ENCODE data around the gene CFDP1.

CFDP1 gene

DNA sequence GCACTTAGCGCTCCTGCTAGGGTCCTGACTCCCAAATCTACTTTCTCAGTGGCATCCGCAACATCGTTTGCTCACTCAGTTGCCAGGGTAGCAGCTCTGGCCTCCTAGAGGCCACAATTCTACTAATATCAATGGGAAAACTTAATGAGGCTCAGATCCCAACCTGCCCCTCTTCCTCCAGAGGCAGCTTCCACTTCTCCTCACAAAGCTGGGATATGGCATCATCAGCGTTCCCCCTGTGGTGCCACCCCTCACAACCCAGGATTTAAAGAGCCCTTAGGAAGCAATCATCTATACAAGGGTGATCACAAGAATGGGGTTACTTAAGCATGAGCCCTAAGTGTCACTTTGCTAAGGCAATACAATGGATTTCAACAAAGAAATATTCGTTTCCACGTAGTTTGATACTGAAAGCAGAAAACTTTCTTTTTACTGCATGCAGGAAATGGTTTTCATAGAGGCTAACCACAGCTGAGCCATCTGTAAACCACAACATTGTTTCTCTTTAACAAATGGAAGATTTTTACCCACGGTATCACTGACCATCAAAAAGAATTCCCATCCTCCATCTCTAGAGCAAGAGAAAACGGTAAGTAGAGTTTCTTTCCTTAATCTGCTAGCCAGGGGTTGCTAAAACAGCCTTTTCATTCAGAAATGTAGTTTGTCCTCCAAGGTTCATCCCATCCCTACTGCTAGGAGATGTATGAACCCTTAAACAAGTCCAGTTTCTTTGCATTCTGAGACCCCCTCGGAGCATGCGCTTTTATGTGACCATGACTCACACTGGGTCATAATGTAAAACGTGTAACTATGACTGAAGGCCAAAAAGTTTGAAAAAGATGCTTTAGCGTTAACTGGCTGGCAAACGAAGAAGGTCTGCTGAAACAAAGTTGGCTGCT is 113.5 kb downstream of the CFDP1 start:
- no peak for DNase-seq (ENCODE audit: low read depth)

DNA sequence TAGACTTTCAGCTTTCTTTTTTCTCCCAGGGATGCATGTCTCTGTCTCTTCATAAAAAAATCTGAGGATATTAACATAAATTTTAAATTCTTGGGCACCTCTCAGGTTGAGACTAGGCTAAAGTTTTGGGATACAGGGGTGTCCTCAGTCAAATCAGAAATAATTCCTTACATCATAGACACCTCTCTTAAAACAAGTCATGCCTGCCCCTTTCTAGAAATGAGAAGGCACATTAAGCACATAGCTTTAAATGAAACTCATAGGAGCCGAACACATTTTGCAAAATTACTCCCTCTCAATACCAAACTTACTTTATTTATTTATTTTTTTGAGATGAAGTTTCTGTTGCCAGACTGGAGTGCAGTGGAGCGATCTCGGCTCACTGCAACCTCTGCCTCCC is 114.6 kb downstream of the CFDP1 start:
- DNase-seq (ENCODE audit: low read depth) = no peak

DNA sequence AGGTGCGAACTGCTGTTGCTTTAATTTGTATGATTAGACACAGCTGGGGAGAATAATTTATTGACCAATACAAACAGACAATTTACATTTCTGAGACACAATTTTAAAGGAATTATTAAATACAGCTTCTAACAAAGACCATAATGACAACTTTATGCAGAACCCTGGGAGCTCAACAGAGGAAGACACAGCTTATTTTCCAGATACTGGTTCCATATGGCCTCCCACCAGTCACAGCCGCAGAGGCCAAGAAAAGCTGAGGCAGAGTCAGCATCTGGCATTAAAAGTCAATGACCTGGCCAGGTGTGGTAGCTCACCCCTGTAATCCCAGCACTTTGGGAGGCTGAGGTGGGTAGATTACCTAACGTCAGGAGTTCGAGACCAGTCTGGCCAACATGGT is 115.8 kb downstream of the CFDP1 start:
- DNase-seq (ENCODE audit: low read depth) = no peak

DNA sequence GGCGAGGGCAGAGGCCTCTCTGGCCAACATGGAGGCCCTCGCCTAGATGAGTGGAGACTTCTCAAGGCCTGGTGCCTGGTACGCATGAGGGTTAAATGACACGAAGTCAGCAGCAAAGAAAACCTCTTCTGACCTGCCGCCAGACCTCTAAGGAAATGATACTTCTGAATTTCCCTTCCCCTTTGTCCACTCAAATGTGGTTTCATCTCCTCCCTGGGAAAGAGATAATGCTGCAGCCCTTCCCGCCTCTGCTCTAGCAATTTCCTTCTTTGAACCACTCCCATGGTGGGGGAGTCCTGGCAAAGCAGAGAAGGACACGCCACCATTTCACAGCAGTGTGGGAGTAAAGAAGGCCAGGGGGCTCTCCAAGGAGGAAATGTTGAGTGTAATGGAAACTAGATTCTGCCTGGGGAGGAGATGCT is 116.2 kb downstream of the CFDP1 start:
- DNase-seq (ENCODE audit: low read depth) = no peak

GRCh38 chr16:75315539-75316306 is 117.6 kb downstream of the CFDP1 start:
- no peak for DNase-seq (ENCODE audit: low read depth)

DNA sequence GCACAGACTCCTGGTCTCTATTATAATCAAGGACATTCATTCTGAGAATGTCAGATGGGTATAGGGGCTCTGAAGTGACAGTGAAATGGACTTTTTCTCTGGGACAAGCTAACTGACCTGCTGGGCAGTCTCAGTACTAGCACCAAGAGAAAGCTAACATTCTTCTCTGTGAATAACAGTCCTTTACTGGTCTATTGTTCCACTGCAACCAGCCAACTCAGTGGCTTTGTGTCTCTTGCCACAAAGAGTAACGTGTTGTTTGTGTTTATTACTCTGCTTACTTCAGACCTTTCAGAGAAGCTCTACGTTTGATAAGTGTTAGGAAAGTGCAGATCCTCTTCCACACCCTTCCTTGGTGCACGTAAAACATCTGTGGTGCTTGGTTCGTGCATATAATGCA is 120.4 kb downstream of the CFDP1 start:
- no peak for DNase-seq (ENCODE audit: low read depth)

GRCh38 chr16:75311383-75311938 is 121.8 kb downstream of the CFDP1 start:
- DNase-seq (ENCODE audit: low read depth) = no peak

DNA sequence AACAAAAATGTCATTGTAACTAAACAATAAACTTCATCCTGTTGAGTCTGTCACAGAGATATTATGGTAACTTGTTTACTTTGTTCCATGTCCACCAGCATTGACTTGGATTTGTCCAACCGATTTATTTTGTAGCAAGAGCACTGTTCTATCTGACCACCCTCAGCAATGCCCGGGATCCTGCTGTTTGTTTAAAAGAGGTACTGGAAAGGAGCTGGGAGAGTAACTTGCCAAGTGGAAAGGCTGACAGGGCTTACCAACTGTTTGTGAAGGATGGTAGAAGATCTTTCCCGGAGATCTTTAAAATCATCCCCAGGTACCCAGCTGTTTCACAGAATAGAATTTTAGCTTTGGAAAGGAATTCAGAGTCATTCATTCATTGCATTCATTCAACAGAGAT is 122.8 kb downstream of the CFDP1 start:
- no peak for DNase-seq (ENCODE audit: low read depth)

DNA sequence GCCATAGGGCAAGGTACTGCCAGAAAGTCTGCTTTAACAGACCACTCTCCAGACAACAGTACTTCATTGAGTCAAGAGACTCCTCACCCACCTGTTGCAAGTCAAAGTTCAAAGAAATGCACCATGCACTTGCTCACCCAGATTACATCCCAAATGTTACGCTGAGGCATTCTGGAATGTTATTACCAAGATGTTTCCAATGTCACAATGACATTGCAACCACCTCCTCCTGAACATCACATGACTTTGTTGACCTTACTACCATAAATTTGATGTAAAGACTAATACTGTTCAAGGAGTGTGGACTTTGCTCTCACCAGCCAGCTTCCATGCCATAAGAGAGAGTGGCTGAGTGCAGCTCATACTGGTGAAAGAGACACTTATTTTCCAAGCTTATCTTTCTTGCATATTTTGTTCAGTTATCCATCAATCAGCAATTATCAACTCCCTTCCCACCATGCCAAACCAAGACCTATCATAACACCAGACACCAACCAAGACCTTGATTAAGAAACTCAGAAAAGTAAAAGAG is 123.3 kb downstream of the CFDP1 start:
- no peak for DNase-seq (ENCODE audit: low read depth)

- DNase-seq (ENCODE audit: low read depth) = no peak
These were observed 124.1 kb downstream of the CFDP1 start for GRCh38 chr16:75309156-75309555.

- DNase-seq (ENCODE audit: low read depth) = no peak
These were observed 125.3 kb downstream of the CFDP1 start for GRCh38 chr16:75308011-75308410.

GRCh38 chr16:75307506-75307905 is 125.8 kb downstream of the CFDP1 start:
- no peak for DNase-seq (ENCODE audit: low read depth)

DNA sequence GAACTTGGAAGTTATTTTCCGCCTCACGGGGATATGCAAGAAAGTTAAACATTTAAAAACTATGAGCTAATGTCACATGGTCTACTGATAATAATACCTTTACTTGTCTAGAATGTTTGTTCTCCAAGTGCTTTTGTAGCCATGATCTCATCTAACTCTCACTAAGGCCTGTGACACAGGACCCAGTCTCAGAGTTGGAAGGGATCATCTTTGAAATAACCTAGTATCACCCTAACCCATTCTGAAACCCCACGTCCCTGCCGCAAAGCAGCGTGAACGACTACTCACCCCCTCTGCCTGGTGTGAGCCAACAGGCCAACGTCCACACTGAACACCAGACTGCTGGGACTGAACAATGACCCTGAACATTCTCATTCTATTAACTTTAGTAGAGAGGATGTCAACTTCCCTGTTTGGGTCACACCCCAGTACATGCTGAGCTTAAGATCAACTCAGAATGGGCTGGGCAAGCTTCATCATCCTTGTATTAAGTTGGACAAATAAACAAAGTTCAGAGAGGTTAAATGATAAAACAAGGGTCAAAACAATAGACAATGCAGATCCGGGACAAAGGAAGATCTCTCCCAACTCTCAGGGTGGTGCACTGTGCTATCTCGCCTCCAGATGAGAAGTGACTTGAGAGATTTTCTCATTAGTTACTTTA is 127.1 kb downstream of the CFDP1 start:
- no peak for DNase-seq (ENCODE audit: low read depth)

DNA sequence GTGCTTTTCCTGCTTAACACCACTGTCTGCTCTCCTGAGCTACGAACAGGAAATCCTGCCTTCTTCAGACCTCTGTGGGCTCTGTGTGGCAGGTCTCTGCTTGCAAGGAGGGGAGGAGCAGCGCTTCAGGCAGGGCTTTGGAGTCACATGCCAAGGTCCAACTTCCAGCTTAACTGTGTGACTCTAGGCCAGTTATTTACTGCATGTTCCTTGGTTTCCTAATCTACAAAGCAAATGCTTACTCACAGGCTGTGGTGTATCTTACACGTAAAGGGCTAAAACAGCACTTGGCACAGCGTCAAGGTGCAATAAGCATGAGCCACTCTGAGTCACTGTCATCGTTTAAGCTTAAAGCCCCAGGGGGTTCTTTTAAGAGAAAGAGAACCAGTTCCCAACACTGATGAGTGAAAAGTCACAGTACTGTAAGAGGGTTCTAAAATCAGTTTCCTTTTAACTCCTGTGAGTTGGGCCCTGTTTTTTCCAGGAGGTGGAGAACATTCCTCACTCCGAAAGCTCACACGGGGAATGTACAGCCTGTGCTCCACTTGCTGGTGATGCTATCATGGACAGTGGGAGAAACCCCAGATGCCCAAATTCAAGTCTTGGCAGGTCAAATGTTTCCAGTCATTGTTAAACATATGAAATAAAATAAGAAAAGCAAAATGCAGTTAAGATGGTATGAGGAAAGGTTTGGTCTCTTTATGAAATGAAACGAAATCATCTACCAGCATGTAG is 127.8 kb downstream of the CFDP1 start:
- DNase-seq (ENCODE audit: low read depth) = no peak

DNA sequence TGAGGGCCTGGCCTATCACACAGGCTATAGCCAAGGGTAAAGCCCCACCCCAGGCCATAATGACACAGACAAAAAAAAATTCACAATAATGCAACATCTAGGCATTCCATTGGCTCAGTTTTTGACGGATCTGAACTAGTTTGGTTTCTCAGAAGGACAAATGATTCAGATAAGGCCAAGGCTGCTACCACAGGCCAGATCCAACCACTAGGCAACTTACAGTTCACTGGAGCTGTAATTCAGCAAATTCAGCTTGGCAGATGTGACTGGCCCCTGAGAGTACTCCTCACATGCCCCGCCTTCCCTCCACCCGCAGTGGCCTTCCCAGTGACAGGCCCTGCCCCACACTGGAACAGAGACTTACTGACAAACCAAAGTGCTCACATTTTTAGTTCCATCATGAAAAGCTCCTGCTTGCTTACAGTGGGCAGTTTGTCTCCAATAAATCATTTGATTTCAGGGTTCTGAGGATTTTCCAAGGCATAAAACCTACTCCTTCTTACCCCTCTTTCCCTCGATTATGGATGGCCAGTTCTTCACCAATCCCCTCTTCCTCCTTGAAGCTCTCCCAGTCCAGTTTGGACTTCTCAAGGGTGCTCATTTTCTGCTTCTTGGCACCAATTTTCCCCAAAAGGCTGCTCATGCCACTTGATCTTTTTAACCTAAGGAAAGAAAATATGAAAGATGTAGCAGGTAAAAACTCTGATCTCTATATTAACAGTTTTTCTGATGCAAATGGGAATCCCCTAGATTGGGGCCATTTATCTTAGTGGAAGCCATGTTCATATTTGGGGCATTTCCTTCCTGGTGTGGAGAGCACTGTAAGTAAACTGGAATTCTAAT is 128.6 kb downstream of the CFDP1 start:
- no peak for DNase-seq (ENCODE audit: low read depth)

DNA sequence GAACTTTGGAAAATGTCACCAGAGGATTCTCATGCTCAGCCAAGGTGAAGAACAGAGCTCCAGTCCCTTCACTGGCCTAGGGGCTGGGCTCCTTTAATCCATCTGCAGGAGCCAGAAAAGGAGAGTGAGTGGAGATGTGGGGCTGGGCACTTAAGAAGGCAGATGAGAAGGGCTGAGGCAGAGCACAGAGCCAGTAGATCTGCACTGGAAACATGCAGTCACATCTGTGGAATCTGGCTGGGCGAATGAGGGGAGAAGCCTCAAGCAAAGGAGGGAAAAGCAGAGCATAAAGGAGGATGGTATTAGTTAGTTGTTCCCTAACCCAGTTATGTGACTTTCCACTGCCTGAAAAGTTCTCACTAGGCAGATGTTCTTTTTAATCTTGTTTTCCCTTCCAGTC is 131.5 kb downstream of the CFDP1 start:
- DNase-seq (ENCODE audit: low read depth) = no peak

GRCh38 chr16:75298267-75298666 is 135.0 kb downstream of the CFDP1 start:
- no peak for DNase-seq (ENCODE audit: low read depth)

GRCh38 chr16:75296606-75297005 is 136.7 kb downstream of the CFDP1 start:
- no peak for DNase-seq (ENCODE audit: low read depth)

DNA sequence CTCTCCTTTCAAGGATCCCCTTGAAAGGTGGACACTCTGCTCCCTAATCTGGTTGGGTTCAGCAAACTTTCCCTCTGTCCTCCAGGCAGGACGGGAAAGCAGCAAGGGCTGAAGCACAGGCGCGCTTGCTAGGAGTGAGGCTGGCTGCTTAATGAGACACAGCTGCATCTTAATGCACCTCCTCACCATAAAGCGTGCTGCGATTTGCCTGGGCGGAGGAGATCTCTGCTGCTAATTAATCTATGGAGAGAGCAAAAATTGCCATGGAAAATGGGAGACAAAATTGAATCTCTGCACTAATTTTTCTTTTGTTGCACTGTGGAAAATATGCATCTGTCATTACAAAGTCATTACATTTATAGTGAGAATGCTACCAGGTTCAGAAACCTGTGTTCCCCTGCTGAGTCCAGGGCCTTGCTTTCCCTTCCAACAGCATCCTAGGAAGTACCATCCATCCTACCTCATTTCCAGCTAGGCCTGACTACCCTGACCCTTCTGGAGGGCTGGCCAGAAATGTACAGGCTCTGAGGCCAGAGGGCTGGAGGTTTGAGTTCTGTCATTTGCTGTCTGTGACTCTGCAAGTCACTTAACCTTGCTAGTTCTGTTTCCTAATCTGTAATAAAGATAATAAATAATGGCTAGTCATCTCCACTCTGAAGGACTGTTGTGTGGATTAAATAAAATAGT is 138.4 kb downstream of the CFDP1 start:
- DNase-seq (ENCODE audit: low read depth) = no peak

DNA sequence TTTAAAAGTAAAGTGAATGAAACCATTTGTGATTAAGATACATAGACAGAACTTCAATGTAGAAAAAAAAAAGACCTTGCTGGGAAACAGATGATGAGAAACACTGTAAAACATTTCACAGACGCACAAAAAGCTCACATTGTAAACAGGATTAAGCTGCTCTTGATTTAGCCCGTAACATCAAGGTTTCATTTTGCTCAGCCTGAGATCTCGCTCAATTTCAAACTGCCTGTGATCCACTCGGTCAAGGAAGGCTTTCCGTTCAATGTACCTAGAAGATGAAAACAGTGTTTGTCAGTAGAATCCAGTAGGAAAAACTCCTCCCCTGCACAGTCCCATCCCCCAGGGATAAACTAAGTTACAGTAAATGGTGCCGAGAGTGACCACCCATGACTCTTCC is 139.5 kb downstream of the CFDP1 start:
- DNase-seq (ENCODE audit: low read depth) = no peak
